Body of pancreas (tissue), 4 donors: ENCODE data around the gene CNNM3. TPM values are rescaled to one million over a fixed set of nuclear protein-coding genes. Genes with fewer than 3 reads are reported as not detected.

Experiments used
- ATAC-seq: fragments of 150-250 bp; one replicate; pipeline ENCODE4 v1.9.1; 2016
- DNase-seq, 4 donors: peaks; one replicate each; pipeline ENCODE4 v3.0.0-alpha.2; 2019
- H3K27ac ChIP-seq, 4 donors: fragments of 200-600 bp; sonication (generic); 1 replicate in 3 of 4; 2 replicates in 1 of 4; pipeline versions ENCODE4 v1.5.1 to v1.6.1; 2016 to 2019; ENCODE audit warnings: mild to moderate bottlenecking in 1 of 4, mixed read lengths in 1 of 4, moderate library complexity in 1 of 4
- H3K27me3 ChIP-seq, 2 donors: fragments of 200-600 bp; sonication (generic); one replicate each; pipeline ENCODE4 v1.6.0; 2016; ENCODE audit warnings: mild to moderate bottlenecking in 1 of 2
- H3K36me3 ChIP-seq, 2 donors: fragments of 200-600 bp; sonication (generic); replicated peaks in 1 of 2; 2 replicates each; pipeline ENCODE4 v1.5.1; 2016; ENCODE audit warnings: low read depth in 2 of 2; ENCODE audit not compliant: insufficient read depth in 1 of 2
- H3K4me1 ChIP-seq: fragments of 200-600 bp; sonication (generic); one replicate; pipeline ENCODE4 v1.6.0; 2016
- H3K4me3 ChIP-seq, 2 donors: fragments of 200-600 bp; sonication (generic); 1 replicate in 1 of 2; 2 replicates in 1 of 2; pipeline ENCODE4 v1.5.1; 2016 to 2019
- H3K9me3 ChIP-seq, 3 donors: fragments of 200-600 bp; sonication (generic); 1 replicate in 2 of 3; 2 replicates in 1 of 3; pipeline ENCODE4 v1.5.1; 2016
- CTCF ChIP-seq, 7 experiments: fragments of 450-650 bp in 4 of 7; fragments of 200-600 bp in 3 of 7; sonication (generic) in 3 of 7; IDR thresholded peaks; one replicate each; pipeline ENCODE4 v1.5.1; 2016 to 2019; ENCODE audit warnings: antibody characterized with exemption in 7 of 7
- POLR2A ChIP-seq, 3 donors: fragments of 450-650 bp; IDR thresholded peaks; one replicate each; pipeline ENCODE4 v1.6.1; 2016; ENCODE audit warnings: antibody characterized with exemption in 3 of 3, mild to moderate bottlenecking in 2 of 3
- WGBS, 2 donors: methylation state at CpG; one replicate each; pipeline ENCODE4 v1.1.5; 2017; 5-methylcytosine and 5-hydroxymethylcytosine counted together
- intact Hi-C: fragments of 100-400 bp; cut with DNase I; formaldehyde crosslinking; loops from one replicate; pipeline ENCODE4 v1.15.1; 2023
- total RNA-seq, 2 donors: library from RNA; depleted of rRNA; stranded (reverse); fragments of >200 nt; gene quantifications; one replicate each; pipeline ENCODE4 v1.1.0, GENCODE V29; 2016

Gene CNNM3
- total RNA-seq, 2 donors from 2014 or later = 18.2 to 57.7 TPM

DNA sequence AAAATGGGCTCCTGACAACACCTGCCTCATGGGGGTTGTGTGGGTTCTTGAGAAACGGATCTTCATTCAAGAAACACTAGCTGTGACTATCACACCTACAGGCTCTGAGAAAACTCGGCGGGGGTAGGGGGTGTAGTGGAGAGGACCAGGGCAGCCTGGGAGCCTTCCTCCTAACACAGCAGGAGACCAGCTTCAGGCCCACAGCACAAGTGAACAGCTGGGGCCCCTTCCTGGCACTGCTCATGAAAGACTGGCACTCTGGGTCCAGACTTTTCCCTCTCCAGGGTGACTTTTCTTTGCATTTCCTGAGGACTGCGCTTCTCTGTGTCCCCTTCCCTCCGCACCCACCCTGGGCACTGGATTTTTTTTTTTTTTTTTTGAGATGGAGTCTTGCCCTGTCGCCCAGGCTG, 61.0 kb downstream of the CNNM3 start:
- Histone ChIP-seq H3K36me3 (no peaks in the 10 kb centered on the region), H3K27me3 (no peaks in the 10 kb centered on the region), H3K4me1 (peaks cover 27% of the 10 kb centered on the region), H3K4me3 (no peak overlapping the region), H3K9me3 (no peaks in the 10 kb centered on the region), H3K27ac (no peak overlapping the region)
- ATAC-seq = no peak
- intact Hi-C loops = no loop called here
- DNase-seq = no peak
- 74 to 82% methylated on average over 5 to 6 of the region's 6 CpGs for WGBS, 2 donors
- no peak for TF ChIP-seq POLR2A (IDR thresholded peaks at IDR 0.05)
- no peak for TF ChIP-seq CTCF (IDR thresholded peaks at IDR 0.05)

DNA sequence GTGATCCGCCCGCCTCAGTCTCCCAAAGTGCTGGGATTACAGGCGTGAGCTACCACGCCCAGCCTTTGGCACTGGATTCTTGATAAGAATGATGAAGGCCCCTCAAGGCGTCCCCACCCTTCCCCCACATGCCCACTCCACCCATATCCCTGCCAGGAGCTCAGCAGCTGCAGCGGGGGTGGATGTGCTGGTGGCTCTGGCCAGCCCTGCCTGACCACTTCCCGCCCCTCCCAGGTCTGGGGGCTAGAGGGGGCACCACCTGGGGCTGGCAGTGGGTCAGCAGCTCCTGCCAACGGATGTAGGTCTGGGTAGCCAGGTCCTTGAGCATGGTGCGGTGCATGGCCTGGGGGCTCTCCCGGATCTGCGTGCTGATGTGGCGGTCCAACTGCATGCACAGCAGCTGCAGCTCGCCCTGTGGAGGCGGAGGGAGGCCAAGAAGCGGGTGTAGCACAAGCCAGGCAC, 61.6 kb downstream of the CNNM3 start:
- Histone ChIP-seq H3K36me3 (no peaks in the 10 kb centered on the region), H3K4me1 (peaks cover 25% of the 10 kb centered on the region), H3K4me3 (no peak overlapping the region), H3K27ac (no peak overlapping the region), H3K9me3 (no peaks in the 10 kb centered on the region), H3K27me3 (no peaks in the 10 kb centered on the region)
- DNase-seq = no peak
- no peak for ATAC-seq
- intact Hi-C loops = no loop called here
- TF ChIP-seq POLR2A (IDR thresholded peaks at IDR 0.05) = no peak
- 81 to 92% methylated on average over 12 to 15 of the region's 15 CpGs for WGBS, 2 donors

DNA sequence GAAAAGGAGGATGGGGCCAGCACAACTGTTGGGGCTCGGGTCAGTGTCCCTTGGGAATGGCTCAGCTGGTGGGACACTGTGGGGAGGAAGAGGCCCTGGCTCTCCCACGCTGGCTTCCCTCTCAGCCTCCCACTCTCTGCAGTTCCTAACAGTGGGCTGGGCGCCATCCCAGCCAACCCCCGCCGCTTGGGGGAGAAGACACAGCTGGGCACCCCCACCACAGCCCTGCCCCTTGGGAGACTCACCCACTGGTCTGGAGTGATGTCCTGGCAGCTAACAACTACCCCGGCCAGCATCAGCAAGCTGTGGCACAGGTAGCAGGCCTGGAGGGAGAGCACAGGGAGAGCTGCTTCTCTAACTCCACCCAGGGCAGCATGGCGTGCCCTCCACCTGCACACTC, 62.1 kb downstream of the CNNM3 start:
- no peaks in the 10 kb centered on the region for H3K36me3 ChIP-seq
- peaks cover 19% of the 10 kb centered on the region for H3K4me1 ChIP-seq
- DNase-seq (no peak), ATAC-seq (no peak)
- TF ChIP-seq CTCF (IDR thresholded peaks at IDR 0.05) (no peak), POLR2A (IDR thresholded peaks at IDR 0.05) (no peak)
- H3K27ac ChIP-seq = no peak overlapping the region
- WGBS, 2 donors = 79 to 88% methylated on average over 2 to 7 of the region's 7 CpGs
- intact Hi-C loops = no loop called here
- H3K9me3 ChIP-seq = no peaks in the 10 kb centered on the region
- no peaks in the 10 kb centered on the region for H3K27me3 ChIP-seq
- no peak overlapping the region for H3K4me3 ChIP-seq

- 87% methylated on average over 11 to 22 of the region's 22 CpGs for WGBS, 2 donors
- DNase-seq (no peak), ATAC-seq (no peak)
- TF ChIP-seq POLR2A (IDR thresholded peaks at IDR 0.05) (no peak), CTCF (IDR thresholded peaks at IDR 0.05) (no peak)
- H3K4me3 ChIP-seq = no peak overlapping the region
- no peaks in the 10 kb centered on the region for H3K36me3 ChIP-seq
- H3K9me3 ChIP-seq = no peaks in the 10 kb centered on the region
- peaks cover 11% of the 10 kb centered on the region for H3K4me1 ChIP-seq
- H3K27me3 ChIP-seq = no peaks in the 10 kb centered on the region
- H3K27ac ChIP-seq = no peak overlapping the region
- intact Hi-C loops = no loop called here
Observed at GRCh38 chr2:96878796-96879544, 62.9 kb downstream of the CNNM3 start.

DNA sequence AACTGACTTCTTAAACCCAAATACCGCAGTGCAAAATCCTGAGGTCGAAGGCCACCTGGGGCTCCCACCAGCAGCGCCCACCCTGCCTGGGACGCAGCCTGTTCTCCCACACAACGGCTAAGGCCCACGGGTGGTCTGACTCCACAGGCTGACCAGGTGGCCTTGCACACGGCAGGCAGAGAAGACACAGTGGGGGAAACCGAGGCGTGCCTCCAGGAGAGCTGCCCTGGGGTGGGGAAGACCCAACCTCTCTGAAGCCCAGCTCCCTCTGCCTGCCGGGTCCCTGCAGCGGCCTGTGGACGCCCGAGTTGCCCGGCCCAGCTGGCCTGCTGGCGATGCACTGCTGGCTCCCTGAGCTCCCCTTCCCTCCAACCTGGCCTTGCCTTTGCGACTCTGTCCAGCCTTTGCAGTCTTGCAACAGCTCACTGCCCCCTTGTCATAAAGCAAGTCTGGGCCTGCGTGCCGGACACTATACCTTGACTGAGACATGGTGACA, 63.5 kb downstream of the CNNM3 start:
- H3K4me3 ChIP-seq = no peak overlapping the region
- 76 to 80% methylated on average over 6 to 18 of the region's 18 CpGs for WGBS, 2 donors
- peaks cover 5% of the 10 kb centered on the region for H3K4me1 ChIP-seq
- H3K27ac ChIP-seq = no peak overlapping the region
- H3K27me3 ChIP-seq = no peaks in the 10 kb centered on the region
- DNase-seq (no peak), ATAC-seq (no peak)
- TF ChIP-seq POLR2A (IDR thresholded peaks at IDR 0.05) (no peak), CTCF (IDR thresholded peaks at IDR 0.05) (no peak)
- intact Hi-C loops = no loop called here
- no peaks in the 10 kb centered on the region for H3K9me3 ChIP-seq
- no peaks in the 10 kb centered on the region for H3K36me3 ChIP-seq
